GM21390 (cell line): ENCODE results near the gene NGF.

ENCODE experiments used
- ATAC-seq: cut with Tn5 transposase; IDR thresholded peaks from one replicate; pipeline ENCODE4 v1.9.1; 2021; ENCODE audit not compliant: unreplicated experiment

The NGF gene

GRCh38 chr1:115283249-115283648, 54.8 kb downstream of the NGF start:
- no peak for ATAC-seq

GRCh38 chr1:115282807-115283208, 55.2 kb downstream of the NGF start:
- ATAC-seq: no peak

GRCh38 chr1:115281143-115281542, 56.9 kb downstream of the NGF start:
- no peak for ATAC-seq

DNA sequence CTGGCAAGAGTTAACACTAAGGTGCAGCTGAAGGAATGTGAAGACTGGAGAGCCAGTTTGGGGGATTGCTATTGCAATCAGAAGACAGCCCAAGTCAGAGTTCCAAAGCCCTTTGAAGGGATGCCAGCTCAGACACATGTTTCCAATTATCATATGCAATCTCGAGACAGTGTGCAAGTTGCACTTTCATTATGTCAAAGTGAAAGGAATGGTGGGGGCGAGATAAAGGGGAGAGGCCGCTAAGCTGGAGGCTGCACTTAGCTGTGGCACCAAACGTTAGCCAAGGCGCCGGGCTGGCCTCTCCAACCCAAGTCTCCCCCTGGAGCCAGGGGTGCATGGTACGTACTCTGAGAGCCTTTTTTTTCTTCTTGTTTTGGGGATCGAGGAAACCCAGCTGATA, 58.0 kb downstream of the NGF start:
- ATAC-seq: no peak

DNA sequence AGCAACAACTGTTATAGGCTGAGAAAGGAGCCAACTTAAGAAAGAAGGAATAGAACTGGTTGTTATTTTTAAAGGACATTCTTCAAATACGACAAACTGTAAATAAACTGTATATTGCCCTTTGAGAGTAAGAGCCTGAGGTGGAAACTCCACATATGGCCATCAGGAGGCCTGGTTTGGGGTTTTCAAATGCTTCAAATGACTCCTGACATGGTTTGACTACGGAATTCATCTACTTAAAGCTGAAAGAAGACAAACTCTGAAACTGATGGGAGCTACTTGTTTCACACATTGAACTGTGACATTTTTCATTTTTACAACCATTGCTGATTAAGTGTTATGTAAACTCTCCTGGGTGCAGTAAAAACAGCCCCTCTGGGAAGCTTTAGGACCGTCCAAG, 59.8 kb downstream of the NGF start:
- ATAC-seq: no peak

DNA sequence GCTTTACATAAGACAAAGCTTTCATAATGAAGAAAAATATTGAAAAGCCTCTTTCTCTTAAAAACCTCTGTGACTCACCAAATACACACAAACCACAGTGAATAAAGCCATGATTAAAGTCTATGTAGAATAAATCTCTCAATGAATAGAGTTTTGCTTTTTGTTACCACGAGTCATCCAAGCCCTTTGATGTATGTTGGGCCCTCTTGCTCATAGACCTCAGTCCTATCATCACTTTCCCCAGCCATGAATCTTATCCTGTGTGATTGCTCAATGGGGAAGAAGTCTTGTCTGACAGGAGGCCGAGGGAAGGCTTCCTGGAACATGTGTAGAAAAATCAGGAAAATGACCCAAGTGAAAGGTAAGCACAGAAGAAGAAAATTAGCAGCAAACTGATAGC, 60.8 kb downstream of the NGF start:
- ATAC-seq: no peak

- ATAC-seq: no peak
Observed at GRCh38 chr1:115275216-115275615, 62.8 kb downstream of the NGF start.

DNA sequence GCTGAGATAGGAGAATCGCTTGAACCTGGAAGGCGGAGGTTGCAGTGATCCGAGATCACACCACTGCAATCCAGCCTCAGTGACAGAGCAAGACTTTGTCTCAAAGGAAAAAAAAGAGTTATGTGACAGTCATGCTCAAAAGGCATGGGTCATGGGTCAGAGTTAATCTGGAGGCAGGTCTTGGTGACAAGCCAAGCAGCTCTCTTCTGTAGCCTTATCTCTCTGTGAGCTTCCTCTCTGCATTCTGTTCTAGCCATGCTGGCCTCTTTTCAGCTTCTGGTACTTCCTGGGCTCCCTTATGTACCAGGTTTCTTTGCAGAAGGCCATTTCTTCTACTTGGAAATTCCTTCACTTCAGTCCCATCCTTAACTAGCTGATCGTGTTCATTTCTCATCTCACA, 63.6 kb downstream of the NGF start:
- ATAC-seq: no peak

GRCh38 chr1:115266729-115267421, 71.2 kb downstream of the NGF start:
- ATAC-seq: no peak

- ATAC-seq: no peak
Observed at GRCh38 chr1:115265099-115265498, 73.0 kb downstream of the NGF start.

DNA sequence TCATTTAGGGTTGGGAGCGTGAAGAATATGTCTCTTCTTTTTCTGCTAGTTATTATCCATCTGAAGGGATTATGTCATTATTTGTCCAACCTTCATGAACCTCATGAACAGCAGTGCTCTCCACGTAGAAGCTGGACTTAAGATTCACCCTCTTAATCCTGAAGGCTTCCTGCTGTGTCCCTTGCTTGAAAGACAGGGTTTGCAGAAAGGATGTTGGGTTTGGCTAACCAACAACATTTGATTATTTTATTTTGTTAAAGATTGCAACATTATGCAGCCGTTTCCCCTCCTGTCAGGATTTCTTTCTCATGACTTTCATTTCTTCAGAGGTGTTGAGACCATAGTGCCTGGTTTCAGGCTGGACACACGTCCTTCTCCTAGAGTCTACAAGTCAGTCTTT, 75.2 kb downstream of the NGF start:
- ATAC-seq: no peak

DNA sequence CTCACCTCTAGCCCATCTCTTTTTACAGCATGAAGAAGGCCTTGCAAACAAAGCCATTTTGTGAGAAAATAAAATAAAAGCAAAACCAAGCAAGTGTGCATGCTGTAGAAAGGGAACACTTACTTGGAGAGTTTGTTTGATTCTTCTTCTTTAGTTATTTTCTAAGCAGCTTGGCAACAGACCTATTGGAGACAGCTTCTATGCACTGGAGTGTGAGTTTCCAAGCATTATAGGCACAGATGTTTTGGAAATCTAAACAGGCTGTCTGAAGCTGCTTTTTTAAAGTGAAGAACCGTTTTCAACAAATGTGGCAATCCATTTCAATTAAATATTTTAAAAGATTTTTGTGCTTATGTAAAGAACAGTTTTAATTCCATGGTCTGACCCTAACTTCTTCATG, 76.6 kb downstream of the NGF start:
- no peak for ATAC-seq

GRCh38 chr1:115258302-115258866, 79.7 kb downstream of the NGF start:
- no peak for ATAC-seq

DNA sequence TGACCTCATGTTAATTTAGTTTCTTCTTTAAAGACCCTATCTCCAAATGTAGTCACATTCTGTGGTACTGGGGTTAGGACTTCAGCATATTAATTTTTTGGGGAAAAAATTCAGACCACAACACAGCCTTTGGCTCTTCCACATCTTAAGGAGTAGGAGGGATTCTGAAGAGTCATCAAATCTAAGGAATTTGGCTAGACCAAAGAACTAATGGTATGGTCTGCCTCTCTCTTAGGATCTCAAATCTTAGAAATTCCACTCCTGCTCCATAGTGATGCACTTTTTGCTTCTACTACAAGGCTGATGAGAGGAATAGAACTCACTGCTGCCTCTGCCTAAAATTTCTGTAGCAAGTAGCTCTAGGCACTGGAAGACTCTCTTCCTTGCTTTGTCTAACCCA, 80.5 kb downstream of the NGF start:
- no peak for ATAC-seq

- ATAC-seq: no peak
Observed at GRCh38 chr1:115255154-115255553, 82.9 kb downstream of the NGF start.

DNA sequence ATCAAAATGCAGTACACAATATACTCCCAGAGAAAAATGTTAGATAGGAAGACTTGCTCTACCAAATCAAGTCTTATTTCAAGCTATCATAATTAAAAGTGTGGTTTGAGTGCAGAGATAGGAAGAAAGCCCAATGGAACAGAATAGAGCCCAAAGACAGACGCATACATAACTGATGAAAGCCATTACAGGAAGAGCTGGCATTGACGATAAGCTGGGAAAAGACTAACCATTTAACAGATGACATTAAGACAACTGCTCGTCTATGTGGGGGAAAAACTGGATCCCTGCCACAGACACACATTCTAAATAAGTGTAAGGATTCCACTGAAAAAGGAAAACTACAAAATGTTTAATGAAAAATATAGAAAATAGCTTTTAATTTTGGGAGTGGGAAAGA, 85.5 kb downstream of the NGF start:
- no peak for ATAC-seq

- ATAC-seq: no peak
Observed at GRCh38 chr1:115251856-115252255, 86.2 kb downstream of the NGF start.

DNA sequence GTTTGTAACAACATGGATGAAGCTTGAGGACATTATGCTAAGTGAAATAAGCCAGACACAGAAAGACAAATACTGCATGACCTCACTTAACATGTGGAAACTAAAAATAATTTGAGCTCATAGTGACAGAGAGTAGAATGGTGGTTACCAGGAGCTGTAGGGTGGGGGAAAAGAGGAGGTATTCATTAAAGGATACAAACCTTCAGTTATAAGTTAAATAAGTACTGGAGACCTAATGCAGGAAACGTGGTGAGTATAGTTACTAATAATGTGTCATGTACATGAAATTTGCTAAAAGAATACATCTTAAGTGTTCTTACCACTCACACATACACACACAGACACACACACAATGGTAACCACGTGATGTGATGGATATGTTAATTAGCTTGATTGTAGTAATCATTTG, 86.7 kb downstream of the NGF start:
- no peak for ATAC-seq

GRCh38 chr1:115246526-115246925, 91.5 kb downstream of the NGF start:
- no peak for ATAC-seq

GRCh38 chr1:115245227-115245626, 92.8 kb downstream of the NGF start:
- no peak for ATAC-seq

GRCh38 chr1:115242543-115242942, 95.5 kb downstream of the NGF start:
- ATAC-seq: no peak

- no peak for ATAC-seq
Observed at GRCh38 chr1:115241309-115241708, 96.7 kb downstream of the NGF start.

GRCh38 chr1:115240297-115240696, 97.8 kb downstream of the NGF start:
- ATAC-seq: no peak
